Activated naive CD8-positive, alpha-beta T cell treated with anti-CD3 and anti-CD28 coated beads, Interleukin-2, amount 50 U/mL, for 16 hours (primary cell): ENCODE data around the gene VSX2.
"Not testable (repeated sequence)": the region's sequence is repeated elsewhere in the genome, so short reads cannot be mapped to it uniquely, and the experiment has no call there.

Experiments
- DNase-seq: peaks from one replicate; pipeline ENCODE4 v3.0.0-alpha.2; 2020; ENCODE audit warnings: low read depth, low spot score

VSX2 gene

DNA sequence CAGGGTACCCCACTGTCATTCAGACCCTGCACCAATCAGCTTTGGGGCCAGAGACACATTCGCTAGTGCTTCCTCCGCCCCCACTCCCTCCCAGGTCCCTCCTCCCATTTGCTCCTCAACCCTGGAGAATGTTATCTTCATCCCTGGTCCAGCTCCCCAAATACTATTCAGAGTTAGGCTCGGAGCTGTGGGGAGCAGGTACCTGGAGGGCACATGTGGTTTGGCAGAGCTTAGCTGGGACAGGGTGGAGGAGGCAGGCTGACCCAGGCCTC, 19.5 kb downstream of the VSX2 start:
- no peak for DNase-seq

DNA sequence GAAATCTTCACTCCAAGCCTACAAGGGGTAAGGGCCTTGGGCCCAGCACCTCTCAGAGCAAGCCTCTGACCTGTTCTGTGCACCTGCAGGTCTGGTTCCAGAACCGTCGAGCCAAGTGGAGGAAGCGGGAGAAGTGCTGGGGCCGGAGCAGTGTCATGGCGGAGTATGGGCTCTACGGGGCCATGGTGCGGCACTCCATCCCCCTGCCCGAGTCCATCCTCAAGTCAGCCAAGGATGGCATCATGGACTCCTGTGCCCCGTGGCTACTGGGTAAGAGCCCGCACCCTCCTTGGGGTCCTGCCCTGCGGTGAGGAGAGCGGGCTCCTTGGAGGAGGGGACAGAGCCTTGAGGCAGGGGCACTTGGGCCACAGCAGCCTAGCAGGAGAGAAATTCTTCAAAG, 20.3 kb downstream of the VSX2 start:
- DNase-seq: no peak

DNA sequence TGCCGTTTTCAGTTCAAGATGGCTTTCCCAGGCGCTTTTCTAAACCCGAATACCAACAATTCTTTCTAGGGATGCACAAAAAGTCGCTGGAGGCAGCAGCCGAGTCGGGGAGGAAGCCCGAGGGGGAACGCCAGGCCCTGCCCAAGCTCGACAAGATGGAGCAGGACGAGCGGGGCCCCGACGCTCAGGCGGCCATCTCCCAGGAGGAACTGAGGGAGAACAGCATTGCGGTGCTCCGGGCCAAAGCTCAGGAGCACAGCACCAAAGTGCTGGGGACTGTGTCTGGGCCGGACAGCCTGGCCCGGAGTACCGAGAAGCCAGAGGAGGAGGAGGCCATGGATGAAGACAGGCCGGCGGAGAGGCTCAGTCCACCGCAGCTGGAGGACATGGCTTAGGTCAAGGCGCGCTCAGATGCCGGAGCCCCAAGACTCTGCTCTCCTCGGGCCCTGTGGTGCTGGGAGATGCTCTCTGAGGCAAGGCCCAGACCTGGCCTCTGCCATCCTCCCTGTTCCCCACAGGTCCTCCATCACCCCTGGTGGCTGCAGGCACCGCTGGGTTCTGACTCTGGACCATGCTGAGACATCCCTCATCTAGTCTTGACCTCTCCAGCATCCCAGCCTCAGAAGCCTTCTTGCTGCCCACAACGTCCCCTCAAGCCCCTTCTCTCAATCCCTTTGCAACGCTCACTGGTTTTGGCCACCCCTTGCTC, 21.4 kb downstream of the VSX2 start:
- DNase-seq: no peak

DNA sequence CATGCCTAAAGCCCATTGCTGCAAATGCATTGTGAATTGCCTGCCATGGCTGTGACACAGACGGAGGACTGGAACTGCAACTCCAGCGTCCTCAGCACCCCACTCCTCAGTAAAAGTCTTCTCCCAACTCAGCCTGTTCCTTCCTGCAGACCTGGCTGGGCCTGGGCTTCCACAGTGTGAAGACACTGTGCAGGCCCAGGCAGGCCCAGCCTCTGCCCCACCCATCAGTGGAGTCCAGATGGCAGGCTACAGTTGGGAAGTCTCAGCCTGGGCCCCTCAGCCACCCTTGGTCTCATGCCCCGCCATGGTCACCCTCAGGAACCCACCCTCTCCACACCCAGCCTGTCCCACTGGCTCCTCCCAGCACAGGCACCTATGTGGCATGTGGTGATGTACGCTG, 22.0 kb downstream of the VSX2 start:
- no peak for DNase-seq

DNA sequence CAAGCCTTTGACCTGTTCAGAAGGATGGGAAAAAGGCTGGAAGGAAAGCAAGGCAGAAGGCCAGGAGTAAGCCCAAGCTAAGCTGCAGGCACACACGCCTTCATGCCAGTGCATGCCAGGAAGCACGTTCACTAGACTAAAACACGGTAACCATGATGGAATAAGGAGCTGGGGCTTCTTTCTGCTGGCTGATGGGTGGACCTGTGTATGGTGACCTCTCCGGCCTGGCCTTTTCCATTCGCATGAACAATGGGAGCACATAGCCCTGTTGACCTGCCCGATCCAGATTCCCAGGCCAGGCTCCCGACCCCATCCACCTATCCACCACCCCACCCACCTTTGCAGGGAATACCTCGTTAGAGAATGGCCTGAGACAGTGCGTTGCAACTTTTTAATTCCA, 22.8 kb downstream of the VSX2 start:
- no peak for DNase-seq

DNA sequence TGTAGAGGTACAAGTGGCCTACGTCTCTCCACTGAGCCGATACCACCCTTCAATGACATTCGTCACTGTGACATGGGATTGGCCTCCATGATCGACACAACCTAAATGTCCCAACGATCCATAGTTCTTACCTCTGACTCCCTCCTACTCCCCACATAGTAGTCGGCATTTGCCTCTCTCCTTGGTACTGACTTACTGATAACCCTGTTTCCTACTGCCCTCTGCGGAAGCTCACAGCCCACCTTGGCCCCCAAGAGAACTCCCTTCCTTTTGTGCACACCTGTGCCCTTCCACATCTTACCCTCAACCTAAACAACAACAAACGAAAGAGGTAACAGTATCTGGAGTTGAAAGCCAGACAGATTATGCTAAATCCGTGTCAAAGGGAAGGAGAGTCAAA, 23.9 kb downstream of the VSX2 start:
- DNase-seq: no peak

DNA sequence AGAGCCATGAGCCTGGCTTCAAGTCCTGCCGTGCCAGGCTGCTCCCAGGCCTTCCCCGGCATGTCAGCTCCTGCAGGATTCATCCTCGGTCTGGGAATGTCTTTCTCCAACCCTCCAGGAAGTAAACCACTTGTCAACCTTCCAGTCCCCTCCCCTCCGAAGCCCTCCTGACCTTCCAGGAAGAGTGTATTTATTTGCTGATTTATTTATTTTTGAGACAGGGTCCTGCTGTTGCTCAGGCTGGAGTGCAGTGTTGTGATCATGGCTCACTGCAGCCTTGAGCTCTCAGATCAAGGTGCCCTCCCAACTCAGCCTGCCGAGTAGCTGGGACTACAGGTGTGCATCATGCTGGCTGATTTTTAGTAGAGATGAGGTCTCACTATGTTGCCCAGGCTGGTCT, 24.7 kb downstream of the VSX2 start:
- DNase-seq: no peak

DNA sequence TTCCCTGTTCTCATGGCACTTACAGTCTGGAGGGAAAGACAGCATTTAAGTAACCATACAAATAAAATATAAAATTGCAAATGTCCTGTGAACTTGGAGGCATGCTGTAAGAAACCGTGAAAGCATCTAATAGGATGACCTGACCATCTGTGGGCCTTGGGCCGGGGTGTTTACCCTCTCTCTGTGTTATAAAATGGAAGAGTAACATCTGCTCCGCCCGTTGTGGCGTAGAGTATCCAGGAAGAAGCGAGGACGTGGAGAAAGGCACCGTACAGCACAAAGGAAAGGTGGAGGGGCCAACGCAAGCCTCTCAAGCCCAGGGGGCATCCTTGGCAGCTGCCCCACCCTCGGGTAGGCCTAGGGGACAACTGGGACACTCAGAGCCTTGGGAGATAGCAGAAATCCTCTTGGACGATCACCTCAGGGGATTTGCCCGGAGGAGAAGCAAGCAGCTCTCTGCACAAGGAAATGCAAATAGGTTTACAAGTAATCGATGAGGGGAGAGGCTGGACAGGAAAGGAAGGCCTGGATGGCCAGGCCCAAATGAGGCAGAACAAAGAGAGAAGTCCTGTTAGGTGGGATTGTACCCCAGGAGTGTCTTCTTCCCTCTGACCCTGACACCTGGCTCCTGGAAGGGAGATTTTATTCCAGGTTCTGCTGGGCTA, 26.2 kb downstream of the VSX2 start:
- no peak for DNase-seq

DNA sequence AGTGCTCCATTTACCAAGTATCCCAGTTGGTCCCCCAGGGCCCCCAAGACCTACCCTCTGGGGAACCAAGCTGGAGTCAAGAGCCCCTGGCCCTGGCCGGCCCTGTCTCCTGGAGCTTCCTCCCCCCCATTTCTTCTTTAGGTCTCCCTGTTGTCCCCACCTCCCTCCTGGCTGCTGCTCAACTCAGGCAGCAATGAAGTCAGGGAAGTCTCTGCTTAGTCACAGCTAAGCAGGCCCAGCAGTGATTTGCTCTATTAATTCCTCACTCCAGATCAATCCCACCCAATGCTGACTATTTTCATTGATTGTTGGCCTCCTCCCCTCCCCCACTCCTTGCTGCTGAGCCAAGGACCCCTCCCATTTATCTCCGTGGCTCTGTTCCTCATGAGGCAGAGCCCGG, 28.3 kb downstream of the VSX2 start:
- no peak for DNase-seq

DNA sequence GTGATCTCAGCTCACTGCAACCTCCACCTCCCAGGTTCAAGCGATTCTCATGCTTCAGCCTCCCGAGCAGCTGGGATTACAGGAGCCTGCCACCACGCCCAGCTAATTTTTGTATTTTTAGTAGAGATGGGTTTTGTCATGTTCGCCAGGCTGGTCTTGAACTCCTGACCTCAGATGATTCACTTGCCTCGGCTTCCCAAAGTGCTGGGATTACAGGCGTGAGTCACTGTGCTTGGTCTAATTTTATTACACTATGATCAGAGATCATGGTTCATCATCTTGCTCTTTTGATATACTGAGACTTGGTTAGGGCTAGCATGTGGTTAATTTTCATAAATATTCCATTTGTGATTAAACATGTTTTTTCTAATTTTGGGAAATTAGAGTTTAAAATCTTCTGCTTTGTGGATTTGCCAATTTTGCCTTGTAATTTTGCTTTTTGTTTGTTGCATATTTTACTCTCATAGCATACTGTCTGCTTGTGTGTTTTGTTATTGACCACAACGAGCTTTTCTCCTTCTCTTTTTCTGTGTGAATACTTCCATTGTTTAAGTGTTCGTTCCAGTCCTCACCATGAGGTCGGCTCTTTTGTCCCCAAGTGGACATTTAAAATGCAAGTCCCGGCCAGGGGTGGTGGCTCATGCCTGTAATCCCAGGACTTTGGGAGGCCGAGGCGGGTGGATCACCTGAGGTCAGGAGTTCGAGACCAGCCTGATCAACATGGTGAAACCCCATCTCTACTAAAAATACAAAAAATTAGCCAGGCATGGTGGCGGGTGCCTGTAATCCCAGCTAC, 31.3 kb downstream of the VSX2 start:
- DNase-seq: not testable (repeated sequence)

DNA sequence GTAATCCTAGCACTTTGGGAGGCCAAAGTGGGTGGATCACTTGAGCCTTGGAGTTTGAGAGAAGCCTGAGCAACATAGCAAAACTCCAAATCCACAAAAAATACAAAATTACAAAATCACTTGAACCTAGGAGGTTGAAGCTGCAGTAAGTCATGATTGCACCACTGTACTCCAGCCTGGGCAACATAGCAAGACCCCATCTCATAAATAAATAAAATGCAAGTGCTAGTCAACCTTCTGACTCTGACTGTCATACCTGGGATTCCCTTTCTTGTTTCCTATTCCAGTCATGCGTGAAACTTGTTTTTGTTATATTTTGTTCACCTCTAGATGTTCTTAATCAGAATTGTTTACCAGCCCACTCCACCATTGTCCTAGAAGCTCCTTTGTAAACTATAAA, 32.1 kb downstream of the VSX2 start:
- DNase-seq: no peak

DNA sequence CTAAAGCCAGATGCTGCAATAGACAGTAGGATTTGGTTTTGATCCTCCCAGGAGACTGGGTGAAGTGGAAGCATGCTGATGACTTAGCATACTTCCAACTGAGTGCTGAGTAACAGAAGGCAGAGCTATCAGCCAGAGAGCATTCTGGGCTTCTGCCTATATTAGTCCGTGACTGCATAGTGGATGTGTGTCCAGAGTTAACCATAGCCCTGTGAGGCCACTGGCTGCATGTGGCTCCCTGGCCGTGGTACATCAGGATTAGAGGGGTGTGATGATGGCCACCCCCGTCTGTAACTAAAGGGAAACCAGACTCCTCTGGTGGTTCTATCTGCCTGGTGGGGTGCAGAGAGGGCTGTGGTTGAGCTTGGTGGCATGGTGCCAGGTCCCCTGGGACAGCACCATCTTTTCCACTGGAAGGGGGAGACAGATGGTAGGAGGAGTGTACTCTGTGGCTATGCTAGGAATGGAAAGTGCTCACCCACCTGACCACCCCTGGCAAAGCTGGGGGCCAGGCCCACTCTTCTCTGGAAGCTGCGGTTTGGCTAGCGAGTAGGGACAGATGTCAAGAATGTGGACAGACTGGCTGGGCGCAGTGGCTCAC, 36.1 kb downstream of the VSX2 start:
- DNase-seq: no peak

DNA sequence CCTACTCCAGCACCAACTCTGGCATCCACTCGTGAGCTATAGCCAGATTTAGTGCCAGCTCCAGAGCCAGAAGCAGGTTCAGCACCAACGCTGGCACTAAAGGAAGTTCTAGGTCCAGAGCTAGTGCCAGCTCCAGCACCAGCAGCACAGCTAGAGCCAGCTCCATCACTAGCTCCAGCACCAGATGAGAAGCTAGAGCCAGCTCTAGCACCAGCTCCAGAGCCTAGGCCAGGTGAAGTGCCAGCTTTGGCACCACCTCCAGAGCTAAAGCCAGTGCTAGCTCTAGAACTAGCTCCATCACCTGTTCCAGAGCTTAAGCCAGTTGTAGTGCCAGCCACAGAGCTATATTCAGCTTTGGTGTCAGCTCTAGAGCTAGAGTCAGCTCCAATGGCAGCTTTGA, 38.8 kb downstream of the VSX2 start:
- DNase-seq: no peak

DNA sequence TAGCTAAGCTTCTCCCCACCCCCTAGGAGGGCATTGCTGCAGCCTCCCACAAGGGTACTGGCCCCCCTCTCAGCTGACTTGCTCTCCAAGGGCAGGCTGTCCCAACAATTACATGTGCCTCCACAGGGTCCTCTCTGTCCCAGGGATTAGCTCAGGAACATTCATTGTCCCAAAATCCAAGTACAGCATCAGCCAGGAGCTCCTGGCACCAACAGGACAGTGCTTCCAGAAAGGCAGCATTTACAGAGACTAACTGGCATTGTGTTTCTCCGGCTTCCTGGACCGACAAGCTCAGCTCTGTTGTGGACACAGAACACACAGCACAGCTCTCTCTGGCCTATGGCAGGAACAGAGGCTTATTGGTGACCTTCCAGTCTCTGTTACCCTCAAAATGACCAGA, 41.8 kb downstream of the VSX2 start:
- no peak for DNase-seq

DNA sequence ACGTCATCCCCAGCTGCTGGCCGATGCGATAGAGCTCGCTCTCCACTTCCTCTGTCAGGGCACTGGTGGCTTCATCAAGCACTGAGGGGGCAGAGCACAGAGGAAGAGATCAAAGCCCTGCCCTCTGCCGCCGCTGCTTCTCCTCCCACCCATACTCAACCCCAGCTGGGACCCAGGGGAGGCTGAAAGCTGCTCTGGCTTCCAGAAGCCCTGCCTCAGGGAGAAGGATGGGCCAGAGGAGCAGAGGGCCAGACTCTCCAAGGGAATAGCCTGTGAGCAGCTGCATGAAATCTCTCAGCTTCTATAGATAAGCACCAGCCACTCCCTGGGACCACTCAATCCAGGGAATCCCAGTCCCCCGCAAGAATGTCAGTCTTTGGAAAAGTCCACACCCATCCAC, 47.5 kb downstream of the VSX2 start:
- no peak for DNase-seq

DNA sequence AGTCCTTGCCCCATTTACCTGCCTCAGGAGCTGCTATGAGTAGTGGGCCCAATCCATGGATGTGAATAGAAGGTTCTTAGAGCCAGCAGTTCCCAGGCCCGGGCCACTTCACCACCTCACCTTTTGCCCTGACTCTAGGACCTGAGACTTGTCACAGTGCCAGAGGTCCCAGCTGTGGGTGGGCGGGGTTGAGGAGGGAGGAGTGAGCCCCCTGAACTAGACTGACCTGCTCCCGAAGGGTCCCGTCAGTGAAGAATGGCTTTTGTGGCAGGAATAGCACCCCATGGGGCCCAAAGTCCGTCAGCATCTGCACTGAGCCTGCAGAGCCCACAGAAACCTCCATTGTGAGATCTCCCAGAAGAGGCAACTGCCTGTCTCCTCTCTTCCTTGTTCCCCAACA, 50.6 kb downstream of the VSX2 start:
- DNase-seq: no peak

DNA sequence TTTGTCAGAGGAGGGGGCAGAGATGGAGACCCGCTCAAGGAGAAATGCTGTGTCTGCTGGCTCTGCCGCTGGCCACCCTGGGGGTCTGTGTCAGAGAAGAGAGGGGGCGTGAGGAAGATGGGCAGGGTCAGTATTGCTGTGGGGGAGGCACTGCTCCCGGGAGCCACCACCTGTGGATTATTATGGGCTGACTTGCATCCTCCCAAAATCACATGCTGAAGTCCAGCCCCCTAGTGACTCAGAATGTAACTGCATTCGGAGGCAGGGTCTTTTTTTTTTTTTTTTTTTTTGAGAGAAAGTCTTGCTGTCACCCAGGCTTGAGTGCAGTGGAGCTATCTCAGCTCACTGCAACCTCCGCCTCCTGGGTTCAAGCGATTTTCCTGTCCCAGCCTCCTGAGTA, 51.2 kb downstream of the VSX2 start:
- no peak for DNase-seq

DNA sequence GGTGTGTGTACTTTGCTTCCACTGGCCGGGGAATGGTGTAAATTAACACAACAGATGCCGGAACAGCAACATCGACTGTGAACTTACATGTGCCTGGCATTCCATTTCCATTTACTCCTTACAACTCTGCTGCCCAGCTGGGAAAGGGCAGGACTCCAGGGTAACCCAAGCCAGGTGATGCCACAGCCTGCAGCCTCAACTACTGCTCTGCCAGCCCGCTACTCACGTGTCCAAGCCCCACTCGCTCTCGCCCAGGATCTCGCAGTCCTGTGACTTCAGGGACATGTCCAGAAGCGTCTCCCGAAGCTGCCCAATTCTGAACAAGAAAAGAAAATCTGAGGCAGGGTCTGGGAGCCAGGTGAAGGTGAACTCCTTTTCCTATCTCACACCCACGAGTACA, 52.8 kb downstream of the VSX2 start:
- DNase-seq: no peak

DNA sequence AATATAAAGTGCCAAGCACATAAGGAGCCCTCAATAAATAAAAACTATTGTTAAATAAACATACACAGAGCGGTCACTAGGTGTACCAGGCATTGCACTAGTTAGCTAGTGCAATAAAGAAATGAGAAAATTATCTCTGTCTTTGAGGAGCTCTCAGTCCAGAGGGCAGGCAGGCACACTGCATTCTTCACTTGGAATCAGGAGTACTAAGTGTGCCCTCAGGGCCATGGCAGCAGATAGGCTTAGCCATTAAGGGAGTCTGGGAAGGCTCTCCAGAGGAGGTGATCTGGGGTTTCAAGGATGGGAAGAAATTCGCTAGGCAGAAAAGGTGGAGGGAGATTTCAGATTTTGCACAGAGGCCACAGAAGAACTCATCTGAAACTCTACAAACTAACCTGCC, 54.4 kb downstream of the VSX2 start:
- DNase-seq: no peak

DNA sequence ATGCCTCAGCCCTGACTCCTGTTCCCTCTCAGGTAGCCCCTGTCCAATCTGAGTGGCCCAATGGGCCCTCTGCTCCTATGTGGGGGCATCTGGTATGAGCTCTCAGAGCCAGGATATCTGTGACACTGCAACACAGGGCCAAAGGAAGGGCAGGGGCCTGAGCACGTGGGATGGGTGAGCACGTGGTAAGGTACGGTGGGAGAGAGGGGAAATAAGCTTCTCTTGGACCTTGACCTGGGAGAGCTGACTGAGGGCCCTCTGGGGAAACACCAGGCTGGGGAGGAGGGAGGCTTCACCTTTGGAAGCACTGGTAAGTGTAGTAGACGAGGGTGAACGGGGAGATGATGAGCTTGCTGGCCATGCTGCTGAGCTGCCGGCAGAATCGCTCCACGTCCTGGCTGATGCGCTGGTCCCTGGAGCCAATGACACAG, 56.8 kb downstream of the VSX2 start:
- DNase-seq: no peak

DNA sequence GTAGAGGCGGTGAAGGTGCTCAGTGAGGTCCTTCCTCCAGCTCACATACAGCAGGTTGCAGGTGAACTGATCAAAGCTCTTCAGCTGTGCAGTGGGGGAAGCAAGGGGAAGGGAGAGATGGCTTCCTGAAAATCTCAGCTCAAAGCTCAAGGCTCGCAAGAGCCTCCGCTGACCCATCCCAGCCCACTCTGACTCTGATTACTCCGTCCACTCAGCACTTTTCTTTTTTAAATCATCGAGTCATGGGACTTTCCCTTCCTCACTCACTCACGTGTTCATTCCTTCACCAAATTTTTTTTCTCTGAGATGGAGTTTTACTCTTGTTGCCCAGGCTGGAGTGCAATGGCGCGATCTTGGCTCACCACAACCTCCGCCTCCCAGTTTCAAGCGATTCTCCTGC, 58.7 kb downstream of the VSX2 start:
- no peak for DNase-seq

DNA sequence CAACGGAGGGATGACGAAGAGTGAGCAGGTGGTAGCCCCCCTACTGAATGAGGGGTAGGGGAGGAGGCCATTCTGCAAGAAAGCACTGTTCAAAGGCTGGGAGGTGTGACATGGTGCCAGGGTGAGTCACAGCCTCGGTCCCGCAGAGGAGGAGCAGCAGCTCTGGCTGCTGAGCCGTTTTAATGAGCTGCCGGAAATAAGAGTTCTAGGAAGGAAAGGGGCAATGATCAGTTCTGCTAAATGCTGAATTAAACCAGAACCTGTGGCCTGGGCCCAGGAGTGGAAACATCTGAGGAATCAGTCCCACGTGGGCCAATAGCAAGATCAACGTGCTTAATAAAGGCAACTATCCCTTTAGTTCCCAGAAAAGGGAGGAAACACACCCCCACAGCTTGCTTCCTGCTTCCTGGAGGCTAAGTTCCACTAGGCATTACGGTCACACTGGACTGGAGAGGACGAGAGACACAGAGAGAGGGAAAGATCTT, 59.9 kb downstream of the VSX2 start:
- DNase-seq: no peak
